HG03066 (cell line): ENCODE results near the gene ZP2.
"Not testable (repeated sequence)": the region's sequence is repeated elsewhere in the genome, so short reads cannot be mapped to it uniquely, and the experiment has no call there.

Experiments
- ATAC-seq: cut with Tn5 transposase; IDR thresholded peaks from one replicate; pipeline ENCODE4 v1.9.1; 2021; ENCODE audit warnings: low read depth; ENCODE audit not compliant: unreplicated experiment

Gene ZP2

DNA sequence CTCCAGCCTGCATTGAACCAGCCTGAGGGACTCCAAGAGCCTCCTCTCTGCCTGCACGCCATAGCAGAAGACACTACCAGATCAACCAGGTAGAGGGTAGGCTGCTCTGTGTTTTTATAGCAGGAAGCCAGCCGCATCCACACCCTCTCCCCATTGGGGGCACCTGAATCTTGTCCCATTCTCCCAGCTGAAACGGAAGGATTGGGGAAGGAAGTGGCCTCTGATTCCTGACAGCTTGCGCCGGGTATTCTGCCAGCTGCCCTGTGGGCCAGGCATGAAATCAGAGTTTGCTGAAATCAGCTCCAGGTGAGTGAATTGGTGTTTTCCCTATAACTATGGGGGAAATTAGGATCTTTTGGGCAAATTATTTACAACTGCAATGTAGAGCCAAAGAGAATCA, at the start of gene ZP2:
Gene ZP2, minus strand, starts transcription at position 89 of the 400 bp plus-strand sequence. Its CDS starts 27 bp downstream, at position 62.
- no peak for ATAC-seq

- ATAC-seq = no peak
Observed at GRCh38 chr16:21257284-21257683, 45.9 kb upstream of the ZP2 start.

- no peak for ATAC-seq
Observed at GRCh38 chr16:21256636-21257035, 45.3 kb upstream of the ZP2 start.

- no peak for ATAC-seq
Observed at GRCh38 chr16:21253470-21253869, 42.1 kb upstream of the ZP2 start.

DNA sequence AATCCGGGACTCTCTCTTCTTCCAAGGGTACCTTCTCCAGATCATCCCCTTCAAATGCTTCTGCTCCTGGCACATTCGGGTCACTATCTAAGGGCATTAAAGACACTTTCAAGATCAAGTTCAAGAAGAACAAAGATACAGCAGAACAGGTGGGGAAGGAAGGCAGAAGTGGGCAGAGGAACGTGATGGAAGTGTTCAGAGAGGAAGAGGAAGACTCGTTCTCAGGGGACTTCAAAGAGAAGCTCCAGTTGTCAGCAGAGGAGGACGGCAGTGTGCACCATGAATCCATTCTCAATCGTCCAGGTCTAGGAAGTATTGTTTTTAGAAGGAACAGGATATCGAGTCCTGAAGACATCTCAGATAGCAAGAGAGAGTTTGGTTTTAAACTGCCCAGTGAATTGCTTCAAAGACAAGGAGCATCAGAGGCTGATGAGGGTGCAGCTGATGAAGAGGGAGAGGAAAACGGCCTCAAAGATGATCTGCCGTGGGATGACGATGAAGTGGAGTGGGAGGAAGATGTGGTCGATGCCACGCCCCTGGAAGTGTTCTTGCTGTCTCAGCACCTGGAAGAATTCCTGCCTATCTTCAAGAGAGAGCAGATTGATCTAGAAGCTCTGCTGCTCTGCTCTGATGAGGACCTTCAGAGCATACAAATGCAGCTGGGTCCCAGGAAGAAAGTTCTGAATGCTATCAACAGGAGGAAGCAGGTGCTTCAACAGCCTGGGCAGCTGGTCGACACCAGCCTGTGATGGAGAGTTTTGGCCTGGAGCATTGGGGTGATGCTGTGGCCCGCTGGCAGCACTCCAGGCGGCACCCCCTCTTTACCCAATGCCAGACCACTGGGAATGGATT, 38.9 kb upstream of the ZP2 start:
- no peak for ATAC-seq

DNA sequence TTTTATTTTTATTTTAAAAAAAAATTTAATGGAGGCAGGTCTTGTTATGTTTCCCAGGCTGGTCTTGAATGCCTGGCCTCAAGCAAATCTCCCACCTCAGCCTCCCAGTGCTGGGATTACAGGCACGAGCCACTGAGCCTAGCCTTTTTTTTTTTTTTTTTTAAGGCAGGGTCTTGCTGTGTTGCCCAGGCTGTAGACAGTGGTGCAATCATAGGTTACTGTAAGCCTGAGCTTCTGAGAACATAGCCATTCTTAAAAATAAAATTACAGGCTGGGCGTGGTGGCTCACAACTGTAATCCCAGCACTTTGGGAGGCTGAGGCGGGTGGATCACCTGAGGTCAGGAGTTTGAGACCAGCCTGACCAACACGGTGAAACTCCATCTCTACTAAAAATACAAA, 36.8 kb upstream of the ZP2 start:
- not testable (repeated sequence) for ATAC-seq

GRCh38 chr16:21244518-21245215, 33.3 kb upstream of the ZP2 start:
- no peak for ATAC-seq

GRCh38 chr16:21242756-21243155, 31.4 kb upstream of the ZP2 start:
- ATAC-seq = no peak

GRCh38 chr16:21239646-21240045, 28.3 kb upstream of the ZP2 start:
- no peak for ATAC-seq

GRCh38 chr16:21236831-21237230, 25.5 kb upstream of the ZP2 start:
- ATAC-seq = no peak

GRCh38 chr16:21235199-21235585, 23.8 kb upstream of the ZP2 start:
- no peak for ATAC-seq

GRCh38 chr16:21233521-21234150, 22.3 kb upstream of the ZP2 start, which contains the start of gene ANKS4B:
Gene ANKS4B (plus strand): TSS chr16:21233699. CDS start chr16:21233738, 39 bp downstream.
- ATAC-seq = no peak

- no peak for ATAC-seq
Observed at GRCh38 chr16:21233045-21233520, 21.7 kb upstream of the ZP2 start.

- no peak for ATAC-seq
Observed at GRCh38 chr16:21228361-21228872, 17.0 kb upstream of the ZP2 start.

DNA sequence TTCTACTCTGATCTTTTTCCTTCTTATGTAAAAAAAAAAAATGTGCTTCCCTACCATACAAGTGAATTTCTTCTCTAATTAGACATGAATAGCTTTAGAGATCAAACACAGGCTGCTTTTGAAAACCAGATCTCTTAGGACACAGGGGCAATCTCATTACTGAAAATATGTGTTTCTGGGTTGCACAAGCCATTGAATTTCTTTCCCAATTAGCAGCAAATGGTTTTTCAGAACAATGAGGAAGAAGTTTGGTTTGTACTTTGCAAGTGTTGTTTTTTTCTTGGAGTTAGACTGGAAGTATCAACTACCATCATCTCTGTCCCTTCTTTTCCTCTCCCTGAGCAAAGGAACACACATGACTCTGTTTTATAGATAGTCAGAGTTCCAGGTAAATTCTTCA, 16.5 kb upstream of the ZP2 start:
- no peak for ATAC-seq

GRCh38 chr16:21226749-21227148, 15.4 kb upstream of the ZP2 start:
- ATAC-seq = no peak

- no peak for ATAC-seq
Observed at GRCh38 chr16:21224800-21225199, 13.4 kb upstream of the ZP2 start.

DNA sequence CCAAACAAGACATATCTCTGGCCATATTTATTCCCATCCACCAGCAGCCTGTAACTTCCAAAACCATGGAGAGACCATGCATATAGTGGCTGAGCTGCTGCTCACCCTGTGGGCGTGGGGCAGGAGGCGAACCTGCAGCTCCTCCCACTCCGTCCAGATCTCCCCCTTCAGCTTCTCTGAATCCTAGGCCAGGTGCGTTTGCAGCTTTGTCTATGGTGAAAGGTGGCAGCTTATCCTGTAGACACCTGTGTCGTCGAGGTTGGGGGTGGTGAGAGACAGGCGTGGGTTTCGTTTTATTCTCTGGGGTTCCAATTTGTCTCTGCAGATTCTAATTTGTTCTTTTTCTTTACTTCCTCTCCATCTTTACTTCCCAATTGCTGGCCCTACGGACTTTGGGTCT, 12.4 kb upstream of the ZP2 start:
- no peak for ATAC-seq

- no peak for ATAC-seq
Observed at GRCh38 chr16:21222495-21223337, 11.3 kb upstream of the ZP2 start.

- no peak for ATAC-seq
Observed at GRCh38 chr16:21219551-21219950, 8.2 kb upstream of the ZP2 start.
